HepG2 (cell line): Measurements from ENCODE around the gene STAM. TPM values are rescaled to one million over a fixed set of nuclear protein-coding genes. Genes with fewer than 3 reads are reported as not detected.

Source experiments
- CBX1 ChIP-seq: IDR thresholded peaks from one replicate; pipeline ENCODE4 v1.6.1; 2016; ENCODE audit warnings: antibody characterized with exemption, low read depth
- HMGXB3 ChIP-seq: sonication (generic); formaldehyde crosslinking; IDR thresholded peaks from 2 replicates; pipeline ENCODE4 v1.4.0; 2020; ENCODE audit warnings: missing genetic modification reagents, borderline replicate concordance
- HNF4G ChIP-seq, 2 experiments: sonication (generic) in 1 of 2; formaldehyde crosslinking in 1 of 2; IDR thresholded peaks; 2 replicates each; pipeline versions ENCODE4 v1.4.0 to v1.6.1; 2011 to 2020; ENCODE audit warnings: borderline replicate concordance in 2 of 2, low read depth in 2 of 2, mild to moderate bottlenecking in 2 of 2, low read length in 1 of 2, missing genetic modification reagents in 1 of 2, moderate library complexity in 1 of 2
- IRF1 ChIP-seq: sonication (generic); formaldehyde crosslinking; IDR thresholded peaks from 2 replicates; pipeline ENCODE4 v1.4.0; 2020; ENCODE audit warnings: low read depth, mild to moderate bottlenecking, missing genetic modification reagents
- LBX2 ChIP-seq: sonication (generic); formaldehyde crosslinking; IDR thresholded peaks from 2 replicates; pipeline ENCODE4 v1.5.0; 2020; ENCODE audit warnings: missing genetic modification reagents, mild to moderate bottlenecking, borderline replicate concordance
- MEIS2 ChIP-seq: sonication (generic); formaldehyde crosslinking; IDR thresholded peaks from 2 replicates; pipeline ENCODE4 v1.9.0; 2021; ENCODE audit warnings: mild to moderate bottlenecking, missing genetic modification reagents
- NFKB2 ChIP-seq: sonication (generic); formaldehyde crosslinking; IDR thresholded peaks from 2 replicates; pipeline ENCODE4 v1.4.0; 2020; ENCODE audit warnings: missing genetic modification reagents, borderline replicate concordance
- NFKBIZ ChIP-seq: IDR thresholded peaks from 2 replicates; pipeline ENCODE4 v1.6.1; 2018; ENCODE audit warnings: missing genetic modification reagents, missing compliant biosample characterization
- RAD21 ChIP-seq: fragments of 450-650 bp; formaldehyde crosslinking; IDR thresholded peaks from 2 replicates; pipeline ENCODE4 v1.5.0; 2020; ENCODE audit warnings: mild to moderate bottlenecking
- SIN3A ChIP-seq: IDR thresholded peaks from 2 replicates; pipeline ENCODE4 v1.6.1; 2011; ENCODE audit warnings: low read depth, mild to moderate bottlenecking, control low read depth, low read length, borderline replicate concordance
- SPEN ChIP-seq: sonication (generic); formaldehyde crosslinking; IDR thresholded peaks from 2 replicates; pipeline ENCODE4 v1.5.1; 2020; ENCODE audit warnings: low read depth, mild to moderate bottlenecking, missing genetic modification reagents
- SSRP1 ChIP-seq: IDR thresholded peaks from 2 replicates; pipeline ENCODE4 v1.6.1; 2016; ENCODE audit warnings: control low read depth
- TBL1XR1 ChIP-seq: fragments of 150-350 bp; IDR thresholded peaks from 2 replicates; pipeline ENCODE4 v1.6.1; 2014; ENCODE audit warnings: borderline replicate concordance, low read length; ENCODE audit not compliant: partially characterized antibody
- TBX2 ChIP-seq: sonication (generic); formaldehyde crosslinking; IDR thresholded peaks from 2 replicates; pipeline ENCODE4 v1.5.0; 2020; ENCODE audit warnings: missing genetic modification reagents, mild to moderate bottlenecking, borderline replicate concordance
- TFDP2 ChIP-seq: sonication (generic); formaldehyde crosslinking; IDR thresholded peaks from 2 replicates; pipeline ENCODE4 v1.4.0; 2020; ENCODE audit warnings: missing genetic modification reagents
- ZFP1 ChIP-seq: IDR thresholded peaks from 2 replicates; pipeline ENCODE4 v1.6.1; 2016
- ZNF264 ChIP-seq: sonication (generic); formaldehyde crosslinking; IDR thresholded peaks from 2 replicates; pipeline ENCODE4 v1.4.0; 2020; ENCODE audit warnings: missing genetic modification reagents
- ZNF414 ChIP-seq: sonication (generic); formaldehyde crosslinking; IDR thresholded peaks from 2 replicates; pipeline ENCODE4 v1.5.0; 2020; ENCODE audit warnings: missing genetic modification reagents
- ZNF547 ChIP-seq: sonication (generic); formaldehyde crosslinking; IDR thresholded peaks from 2 replicates; pipeline ENCODE4 v1.5.1; 2020; ENCODE audit warnings: mild to moderate bottlenecking, missing genetic modification reagents
- ZSCAN21 ChIP-seq: sonication (generic); formaldehyde crosslinking; IDR thresholded peaks from 2 replicates; pipeline ENCODE4 v1.8.0; 2022; ENCODE audit warnings: mild to moderate bottlenecking, missing genetic modification reagents, moderate library complexity, borderline replicate concordance
- polyA plus RNA-seq, 8 experiments: library from polyadenylated mRNA; depleted of rRNA in 3 of 8; stranded (reverse) in 7 of 8; unstranded in 1 of 8; fragments of >200 nt; fragmentation: Illumina TruSeq in 4 of 8; extraction: Trizol in 4 of 8; gene quantifications; 2 replicates each; pipeline versions ENCODE4 v1.2.1 to v1.2.3, GENCODE V29; 2011 to 2016; ENCODE audit warnings: low read depth in 4 of 8, missing spikeins in 1 of 8, mixed read lengths in 1 of 8; ENCODE audit not compliant: insufficient read depth in 1 of 8
- total RNA-seq, 5 experiments: library from RNA; depleted of rRNA; stranded (reverse); fragments of >200 nt; fragmentation: Illumina TruSeq; extraction: Trizol; gene quantifications; 2 replicates each; pipeline ENCODE4 v1.2.3, GENCODE V29; 2016; ENCODE audit warnings: low read depth in 1 of 5

STAM gene
- total and polyA plus RNA-seq, 2 of the 13 experiments (the other 11 are each of a cell fraction or from before 2014, with no cell fraction given) = 19.5 to 25.1 TPM

GRCh38 chr10:17643755-17644484 lies at the start of gene STAM (continued):
- TF ChIP-seq RAD21 (CRISPR knock-in tag) = peak; percentile 17; the same call in 1 of the 2 replicates
- TF ChIP-seq ZFP1 = 0 out of 2 replicates have a peak, but pooled peaks have one; percentile 10
- TF ChIP-seq NFKBIZ (CRISPR knock-in tag) = 0 out of 2 replicates have a peak, but pooled peaks have one; percentile 32
- peak; percentile 59 for TF ChIP-seq MEIS2 (CRISPR knock-in tag)
- TF ChIP-seq HMGXB3 (CRISPR knock-in tag) = peak; percentile 24; the same call in 1 of the 2 replicates
- TF ChIP-seq CBX1 = peak; percentile 4
- peak; percentile 75 for TF ChIP-seq SPEN (CRISPR knock-in tag)
- TF ChIP-seq HNF4G (IDR thresholded peaks at IDR 0.05; ENCODE audit: borderline replicate concordance, low read depth, low read length) = no peak
- no peak for TF ChIP-seq HNF4G (CRISPR knock-in tag; IDR thresholded peaks at IDR 0.05; ENCODE audit: borderline replicate concordance, low read depth)
- peak; percentile 84 for TF ChIP-seq TFDP2
- TF ChIP-seq NFKB2 (CRISPR knock-in tag) = peak; percentile 50; the same call in 1 of the 2 replicates
- peak; percentile 23; the same call in 1 of the 2 replicates for TF ChIP-seq SIN3A
- peak; percentile 64 for TF ChIP-seq TBX2 (CRISPR knock-in tag)
- no peak for TF ChIP-seq IRF1 (CRISPR knock-in tag)
- no peak for TF ChIP-seq ZNF547 (CRISPR knock-in tag)
- TF ChIP-seq ZNF414 = no peak
- TF ChIP-seq LBX2 (CRISPR knock-in tag) = no peak
- no peak for TF ChIP-seq SSRP1 (CRISPR knock-in tag)
- TF ChIP-seq TBL1XR1 = peak; percentile 17
- 0 out of 2 replicates have a peak, but pooled peaks have one; percentile 29 for TF ChIP-seq ZNF264 (CRISPR knock-in tag)
- TF ChIP-seq ZSCAN21 (CRISPR knock-in tag) = peak; percentile 74
